ENCODE results near the gene ISYNA1. TPM values are rescaled to one million over a fixed set of nuclear protein-coding genes. Genes with fewer than 3 reads are reported as not detected.
A peak's percentile ranks its signal among the peaks of the same experiment; 100 is the strongest.

The ISYNA1 gene
- total RNA-seq, 8 experiments from 2014 or later: 7.2 to 157 (median 86.2) TPM

- peak within 1 kb of the TSS in 1 of 2 donors; percentile 4 for H3K27ac ChIP-seq
These were observed 40.4 kb downstream of the ISYNA1 start, which contains the start of gene LRRC25 for GRCh38 chr19:18397242-18398202. Gene LRRC25, minus strand, starts transcription at chr19:18397622. Its CDS starts 659 bp downstream, at chr19:18396963.

DNA sequence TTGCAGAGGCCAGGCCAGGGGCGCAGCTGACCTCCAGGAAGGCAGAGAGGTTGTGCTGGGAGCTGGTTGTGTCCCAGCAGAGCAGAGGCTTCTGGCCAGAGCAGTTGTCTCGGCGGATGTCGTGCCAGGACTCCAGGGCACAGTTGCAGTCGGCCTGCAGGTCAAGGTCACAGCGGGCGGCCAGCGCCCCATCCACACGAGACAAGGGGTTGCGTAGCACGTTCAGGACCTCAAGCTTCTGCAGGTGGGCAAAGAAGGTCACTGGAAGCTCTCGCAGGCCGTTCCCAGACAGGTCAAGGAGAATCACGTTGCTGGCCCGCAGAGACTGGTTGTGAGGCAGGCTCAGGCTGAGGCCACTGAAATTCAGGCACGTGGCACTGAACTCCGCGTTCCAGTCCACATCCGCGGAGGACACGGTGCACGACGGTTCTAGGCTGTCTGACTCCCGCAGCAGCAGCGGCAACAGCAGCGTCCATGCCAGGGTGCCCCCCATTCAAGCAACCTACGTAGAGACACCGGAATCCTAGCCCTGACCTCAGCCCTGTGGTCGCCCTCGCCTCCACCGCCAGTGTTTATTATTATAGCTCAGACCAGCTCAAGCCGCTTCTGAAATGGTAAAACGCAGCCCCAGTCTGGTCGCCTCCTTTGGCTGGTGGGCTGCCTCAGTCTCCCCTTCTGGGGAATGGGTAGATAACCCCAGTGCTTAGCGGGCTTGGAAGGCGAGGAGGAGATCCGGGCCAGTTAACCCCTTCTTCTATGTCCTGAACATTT, 41.3 kb downstream of the ISYNA1 start:
- Histone ChIP-seq H3K4me3 (peak overlapping the region in 1 of 5 donors; percentile 20), H3K4me1 (replicated peaks in 1 of 2) (peaks cover 9 to 20% of the 10 kb centered on the region in 2 donors), H3K27ac (no peak overlapping the region)
- in situ Hi-C loops (cut with MboI; ENCODE audit: low pct_unique_long_range_greater_than_20kb in 2 of 9, low sequenced_read_pairs in 9 of 9, unreplicated experiment in 9 of 9): no loop called here
- 39 to 92% (median 67%) methylated on average over 2 to 13 of the region's 37 CpGs; no CpG with 5 or more reads in 3 of the 10 experiments for WGBS, 10 experiments
- peak in 1 of 8 experiments; percentile 3 for ATAC-seq (replicated peaks in 6 of 8)

More at GRCh38 chr19:18397242-18398202, 40.4 kb downstream of the ISYNA1 start, which contains the start of gene LRRC25:
- H3K4me1 ChIP-seq (replicated peaks in 1 of 2): peaks cover 9 to 27% of the 10 kb centered on the region in 2 donors
- peak within 1 kb of the TSS in 2 of 5 donors; percentile 3 to 20 for H3K4me3 ChIP-seq
- peak; percentile 4 to 77 (median 56) for ATAC-seq (replicated peaks in 6 of 8)
- in situ Hi-C loops (cut with MboI; ENCODE audit: low pct_unique_long_range_greater_than_20kb in 2 of 9, low sequenced_read_pairs in 9 of 9, unreplicated experiment in 9 of 9): no loop called here
- 0 to 55% (median 20%) methylated on average over 2 to 25 of the region's 33 CpGs; no CpG with 5 or more reads in 2 of the 10 experiments for WGBS, 10 experiments

GRCh38 chr19:18393836-18394235, 44.1 kb downstream of the ISYNA1 start:
- Histone ChIP-seq H3K4me3 (no peak overlapping the region), H3K27ac (no peak overlapping the region), H3K4me1 (replicated peaks in 1 of 2) (peaks cover 9 to 15% of the 10 kb centered on the region in 2 donors)
- in situ Hi-C loops (cut with MboI; ENCODE audit: low pct_unique_long_range_greater_than_20kb in 2 of 9, low sequenced_read_pairs in 9 of 9, unreplicated experiment in 9 of 9): no loop called here
- WGBS, 10 experiments: 8 to 92% (median 71%) methylated on average over 1 to 5 of the region's 7 CpGs; no CpG with 5 or more reads in 3 of the 10 experiments
- no peak for ATAC-seq (replicated peaks in 6 of 8)

GRCh38 chr19:18392926-18393325, 45.0 kb downstream of the ISYNA1 start:
- ATAC-seq (replicated peaks in 6 of 8): no peak
- H3K27ac ChIP-seq: no peak overlapping the region
- in situ Hi-C loops (cut with MboI; ENCODE audit: low pct_unique_long_range_greater_than_20kb in 2 of 9, low sequenced_read_pairs in 9 of 9, unreplicated experiment in 9 of 9): no loop called here
- H3K4me1 ChIP-seq (replicated peaks in 1 of 2): peaks cover 9 to 18% of the 10 kb centered on the region in 2 donors
- H3K4me3 ChIP-seq: no peak overlapping the region
- 63 to 100% (median 88%) methylated on average over 2 to 5 of the region's 5 CpGs; no CpG with 5 or more reads in 1 of the 10 experiments for WGBS, 10 experiments

DNA sequence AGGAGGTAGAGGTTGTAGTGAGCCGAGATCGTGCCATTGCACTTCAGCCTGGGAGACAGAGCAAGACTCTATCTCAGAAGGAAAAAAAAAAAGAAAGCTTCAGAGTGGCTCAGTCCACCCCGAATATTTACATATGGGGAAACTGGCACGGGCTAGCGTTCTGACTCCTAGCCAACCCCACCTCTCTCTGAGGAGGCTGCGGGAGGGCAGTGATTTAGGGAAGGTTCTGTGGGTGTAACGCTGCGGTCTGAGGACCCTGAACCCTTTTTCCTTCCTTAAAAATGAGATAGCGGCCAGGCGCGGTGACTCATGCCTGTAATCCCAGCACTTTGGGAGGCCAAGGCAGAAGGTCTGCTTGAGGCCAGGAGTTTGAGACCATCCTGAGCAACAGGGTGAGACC, 45.5 kb downstream of the ISYNA1 start:
- Histone ChIP-seq H3K4me3 (no peak overlapping the region), H3K27ac (no peak overlapping the region), H3K4me1 (replicated peaks in 1 of 2) (peaks cover 7 to 15% of the 10 kb centered on the region in 2 donors)
- in situ Hi-C loops (cut with MboI; ENCODE audit: low pct_unique_long_range_greater_than_20kb in 2 of 9, low sequenced_read_pairs in 9 of 9, unreplicated experiment in 9 of 9): no loop called here
- peak in 3 of 8 experiments; percentile 0 to 14 (median 3) for ATAC-seq (replicated peaks in 6 of 8)
- 20 to 100% (median 53%) methylated on average over 1 to 3 of the region's 11 CpGs; no CpG with 5 or more reads in 6 of the 10 experiments for WGBS, 10 experiments

GRCh38 chr19:18391509-18392075, 46.3 kb downstream of the ISYNA1 start:
- peak in 1 of 8 experiments; percentile 1 for ATAC-seq (replicated peaks in 6 of 8)
- H3K4me1 ChIP-seq (replicated peaks in 1 of 2): peaks cover 4 to 14% of the 10 kb centered on the region in 2 donors
- in situ Hi-C loops (cut with MboI; ENCODE audit: low pct_unique_long_range_greater_than_20kb in 2 of 9, low sequenced_read_pairs in 9 of 9, unreplicated experiment in 9 of 9): no loop called here
- no peak overlapping the region for H3K27ac ChIP-seq
- H3K4me3 ChIP-seq: no peak overlapping the region
- 0 to 100% (median 85%) methylated on average over 1 to 5 of the region's 9 CpGs; no CpG with 5 or more reads in 2 of the 10 experiments for WGBS, 10 experiments

DNA sequence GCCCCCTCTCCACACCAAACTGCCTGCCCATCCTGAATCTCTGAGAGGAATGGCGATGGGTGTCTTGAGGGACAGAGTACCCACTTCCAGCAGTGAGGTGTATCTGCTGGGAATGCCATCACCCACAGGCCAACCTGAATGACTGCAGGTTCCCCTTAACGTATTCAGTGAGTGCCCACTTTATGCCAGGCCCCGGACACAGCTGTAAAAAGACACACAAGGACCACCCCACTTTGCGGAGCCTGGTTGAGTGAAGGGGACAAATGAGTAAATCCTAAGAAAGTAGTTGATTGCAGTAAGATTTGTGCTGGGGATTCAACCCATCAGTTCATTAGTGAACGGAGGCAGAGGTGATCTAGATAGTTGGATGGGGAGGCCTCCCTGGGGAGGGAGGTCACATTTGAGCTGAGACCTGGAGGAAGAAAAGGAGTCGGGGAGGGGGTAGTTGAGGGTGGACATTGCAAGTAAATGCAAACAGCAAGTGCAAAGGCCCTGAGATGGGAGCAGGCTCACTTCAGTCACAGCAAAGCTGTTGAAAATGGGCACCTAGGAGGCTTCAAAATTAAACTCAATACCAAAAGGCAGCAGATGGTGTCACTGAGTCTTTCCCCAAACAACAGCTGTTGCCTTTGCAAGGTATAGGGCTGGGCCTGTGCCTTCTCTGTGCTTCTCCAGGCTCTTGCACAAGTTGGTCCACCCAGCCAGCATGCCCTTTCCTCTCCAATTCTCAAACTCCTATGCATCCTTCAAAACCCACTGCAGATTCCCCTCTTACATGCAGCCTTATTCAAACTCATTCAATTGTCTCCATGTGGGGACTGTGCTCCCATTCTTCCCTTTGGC, 47.6 kb downstream of the ISYNA1 start:
- H3K4me1 ChIP-seq (replicated peaks in 1 of 2): peaks cover 5 to 23% of the 10 kb centered on the region in 2 donors
- in situ Hi-C loops (cut with MboI; ENCODE audit: low pct_unique_long_range_greater_than_20kb in 2 of 9, low sequenced_read_pairs in 9 of 9, unreplicated experiment in 9 of 9): no loop called here
- WGBS, 10 experiments: 80 to 100% (median 89%) methylated on average over 1 to 6 of the region's 6 CpGs; no CpG with 5 or more reads in 4 of the 10 experiments
- peak in 2 of 8 experiments; percentile 4 for ATAC-seq (replicated peaks in 6 of 8)
- H3K27ac ChIP-seq: no peak overlapping the region
- H3K4me3 ChIP-seq: no peak overlapping the region

DNA sequence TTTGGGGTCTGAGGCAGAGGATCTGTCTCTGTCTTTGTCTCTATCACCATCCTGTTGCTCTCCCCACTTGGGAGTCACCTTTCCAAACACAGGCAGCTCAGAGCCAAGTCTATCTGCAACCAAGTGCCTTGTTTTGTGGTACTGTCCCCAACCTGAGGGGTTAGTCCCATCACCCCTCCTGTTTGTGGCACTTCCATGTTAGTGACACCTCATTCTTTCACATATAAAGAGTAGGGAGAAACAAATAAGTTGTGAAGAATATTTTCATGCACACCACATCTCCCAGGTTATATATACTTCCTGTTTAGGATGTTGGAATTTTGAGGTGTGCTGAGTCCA, 48.2 kb downstream of the ISYNA1 start:
- peaks cover 5 to 25% of the 10 kb centered on the region in 2 donors for H3K4me1 ChIP-seq (replicated peaks in 1 of 2)
- peak in 1 of 8 experiments; percentile 1 for ATAC-seq (replicated peaks in 6 of 8)
- no peak overlapping the region for H3K4me3 ChIP-seq
- no peak overlapping the region for H3K27ac ChIP-seq
- in situ Hi-C loops (cut with MboI; ENCODE audit: low pct_unique_long_range_greater_than_20kb in 2 of 9, low sequenced_read_pairs in 9 of 9, unreplicated experiment in 9 of 9): no loop called here

DNA sequence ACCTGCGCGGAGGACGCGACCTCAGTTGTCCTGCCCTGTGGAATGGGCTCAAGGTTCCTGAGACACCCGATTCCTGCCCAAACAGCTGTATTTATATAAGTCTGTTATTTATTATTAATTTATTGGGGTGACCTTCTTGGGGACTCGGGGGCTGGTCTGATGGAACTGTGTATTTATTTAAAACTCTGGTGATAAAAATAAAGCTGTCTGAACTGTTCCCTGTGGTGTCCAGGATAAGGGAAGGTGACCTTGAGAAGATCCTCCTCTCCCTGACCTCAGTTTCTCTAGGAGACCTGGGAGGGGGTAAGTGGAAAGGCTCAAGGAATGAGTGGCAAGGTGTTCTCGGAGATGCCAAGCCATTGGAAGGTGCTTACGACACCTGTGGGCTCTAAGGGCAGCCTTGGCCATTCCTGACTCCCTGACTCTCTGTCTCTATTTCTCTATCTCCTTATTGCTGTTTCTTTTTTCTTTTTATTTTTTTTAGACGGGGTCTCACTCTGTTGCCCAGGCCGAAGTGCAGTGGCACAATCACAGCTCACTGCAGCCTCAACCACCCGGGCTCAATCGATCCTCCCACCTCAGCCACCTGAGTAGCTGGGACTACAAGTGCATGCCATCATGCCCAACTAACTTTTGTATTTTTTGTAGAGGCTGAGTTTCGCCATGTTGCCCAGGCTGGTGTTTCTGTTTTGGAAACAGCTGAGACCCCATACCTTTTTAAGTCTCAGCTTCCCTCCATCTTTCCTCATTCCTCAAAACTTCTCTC, 48.8 kb downstream of the ISYNA1 start:
- Histone ChIP-seq H3K4me1 (replicated peaks in 1 of 2) (peaks cover 5 to 25% of the 10 kb centered on the region in 2 donors), H3K4me3 (peak overlapping the region in 1 of 5 donors; percentile 44), H3K27ac (no peak overlapping the region)
- ATAC-seq (replicated peaks in 6 of 8): peak in 1 of 8 experiments; percentile 0
- 62 to 100% (median 93%) methylated on average over 2 to 8 of the region's 13 CpGs for WGBS, 10 experiments
- in situ Hi-C loops (cut with MboI; ENCODE audit: low pct_unique_long_range_greater_than_20kb in 2 of 9, low sequenced_read_pairs in 9 of 9, unreplicated experiment in 9 of 9): no loop called here

- H3K27ac ChIP-seq: peak overlapping the region; percentile 52 to 82
- in situ Hi-C loops (cut with MboI; ENCODE audit: low pct_unique_long_range_greater_than_20kb in 2 of 9, low sequenced_read_pairs in 9 of 9, unreplicated experiment in 9 of 9): no loop called here
- WGBS, 10 experiments: 0 to 50% (median 8%) methylated on average over 1 to 36 of the region's 86 CpGs; no CpG with 5 or more reads in 3 of the 10 experiments
- peak; percentile 1 to 74 (median 58) for ATAC-seq (replicated peaks in 6 of 8)
- peak overlapping the region; percentile 11 to 44 (median 26) for H3K4me3 ChIP-seq
- H3K4me1 ChIP-seq (replicated peaks in 1 of 2): peaks cover 5 to 25% of the 10 kb centered on the region in 2 donors
These were observed 49.6 kb downstream of the ISYNA1 start for GRCh38 chr19:18388100-18388959.

Measured in motor neuron (in vitro differentiated cells).